MM.1S (cell line): Measurements from ENCODE around the gene ATP8B3.

ENCODE experiments used
- CTCF ChIP-seq: fragments of 300-600 bp; sonication (generic); IDR thresholded peaks from 2 replicates; pipeline ENCODE4 v1.5.1; 2016; ENCODE audit warnings: antibody characterized with exemption, low read length, mixed read lengths
- EZH2 ChIP-seq: fragments of 300-600 bp; sonication (generic); optimal IDR thresholded peaks from 2 replicates; pipeline ENCODE3; 2017; ENCODE audit warnings: low read depth, mild to moderate bottlenecking, antibody characterized with exemption, low read length, mixed read lengths

GRCh38 chr19:1829958-1830357, 17.9 kb upstream of the ATP8B3 start:
- TF ChIP-seq CTCF (no peak), EZH2 (no peak)
